ENCODE data around the gene GPRIN3. TPM values are rescaled to one million over a fixed set of nuclear protein-coding genes. Genes with fewer than 3 reads are reported as not detected.
A peak's percentile ranks its signal among the peaks of the same experiment; 100 is the strongest.

Gene GPRIN3
- total and polyA plus RNA-seq, 2 donors (not counting 1 experiment from before 2014, with no cell fraction given) = 0.22 to 1.5 TPM

- H3K4me3 Mint-ChIP-seq = peak overlapping the region; percentile 20
- no peak for ATAC-seq (ENCODE audit: low read depth)
- Histone ChIP-seq H3K79me2 (ENCODE audit: control insufficient read depth, insufficient read depth, low read length) (no peaks in the 10 kb centered on the region), H3K27ac (ENCODE audit: low read length in 2 of 2) (no peak overlapping the region), H2AFZ (ENCODE audit: insufficient read depth, low read depth, low read length, poor library complexity, severe bottlenecking) (no peak overlapping the region), H3K36me3 (replicated peaks in 1 of 2; ENCODE audit: control extremely low read depth in 1 of 2, control insufficient read depth in 1 of 2, extremely low read depth in 1 of 2, insufficient read depth in 2 of 2, low read length in 1 of 2) (no peaks in the 10 kb centered on the region), H3K4me2 (replicated peaks; ENCODE audit: low read depth, low read length, poor library complexity, severe bottlenecking) (peak overlapping the region; percentile 50), H3K4me3 (ENCODE audit: control extremely low read depth in 1 of 5, extremely low read depth in 1 of 5, insufficient read depth in 1 of 5, low read depth in 2 of 5, low read length in 4 of 5) (no peak overlapping the region), H3K9me3 (ENCODE audit: control extremely low read depth in 1 of 3, control insufficient read depth in 2 of 3, insufficient read depth in 1 of 3, low read length in 2 of 3) (no peaks in the 10 kb centered on the region), H3K27me3 (replicated peaks in 1 of 4; ENCODE audit: control extremely low read depth in 1 of 4, control insufficient read depth in 3 of 4, insufficient read depth in 4 of 4, low read length in 3 of 4) (no peaks in the 10 kb centered on the region), H3K9ac (ENCODE audit: low read length) (no peak overlapping the region), H4K20me1 (ENCODE audit: control insufficient read depth, insufficient read depth, low read length, poor library complexity, severe bottlenecking) (no peaks in the 10 kb centered on the region), H3K4me1 (ENCODE audit: control insufficient read depth in 2 of 2, insufficient read depth in 2 of 2, low read length in 2 of 2) (peaks cover 23 to 29% of the 10 kb centered on the region in 2 donors)
- TF ChIP-seq CTCF (IDR thresholded peaks at IDR 0.05) (no peak), EZH2 (IDR thresholded peaks at IDR 0.05; ENCODE audit: borderline replicate concordance, insufficient read depth, low read depth, low read length, poor library complexity, severe bottlenecking) (no peak)
- WGBS (ENCODE audit: insufficient coverage) = no CpG with 5 or more reads among the region's 1 CpG
- POLR2A ChIA-PET = interaction anchor here (1.3 kb wide), 1 partner anchor 8 kb away, joined by 4 read pairs; the partner anchor contains the start of gene GPRIN3
- no peaks in the 10 kb centered on the region for H3K27me3 Mint-ChIP-seq
- no peak for DNase-seq
- CTCF ChIA-PET = interaction anchor here (1.8 kb wide), 1 partner anchor 59 kb away, joined by 4 read pairs; no protein-coding TSS in a partner anchor
- H3K9me3 Mint-ChIP-seq (ENCODE audit: insufficient read depth) = no peaks in the 10 kb centered on the region
- H3K4me1 Mint-ChIP-seq = peaks cover 36% of the 10 kb centered on the region
- H3K27ac Mint-ChIP-seq = peak overlapping the region; percentile 70
- intact Hi-C loops (cut with micrococcal nuclease) = no loop called here
Observed at GRCh38 chr4:89316211-89316610, 8.6 kb upstream of the GPRIN3 start.

GRCh38 chr4:89314291-89314690, 6.7 kb upstream of the GPRIN3 start:
- Mint-ChIP-seq H3K4me3 (no peak overlapping the region), H3K27me3 (no peaks in the 10 kb centered on the region), H3K9me3 (ENCODE audit: insufficient read depth) (no peaks in the 10 kb centered on the region), H3K27ac (no peak overlapping the region), H3K4me1 (peaks cover 30% of the 10 kb centered on the region)
- H3K4me3 ChIP-seq (ENCODE audit: control extremely low read depth in 1 of 5, extremely low read depth in 1 of 5, insufficient read depth in 1 of 5, low read depth in 2 of 5, low read length in 4 of 5) = no peak overlapping the region
- WGBS (ENCODE audit: insufficient coverage) = no CpG with 5 or more reads among the region's 3 CpGs
- peaks cover 23 to 29% of the 10 kb centered on the region in 2 donors for H3K4me1 ChIP-seq (ENCODE audit: control insufficient read depth in 2 of 2, insufficient read depth in 2 of 2, low read length in 2 of 2)
- H3K9me3 ChIP-seq (ENCODE audit: control extremely low read depth in 1 of 3, control insufficient read depth in 2 of 3, insufficient read depth in 1 of 3, low read length in 2 of 3) = no peaks in the 10 kb centered on the region
- no peaks in the 10 kb centered on the region for H3K79me2 ChIP-seq (ENCODE audit: control insufficient read depth, insufficient read depth, low read length)
- no peaks in the 10 kb centered on the region for H4K20me1 ChIP-seq (ENCODE audit: control insufficient read depth, insufficient read depth, low read length, poor library complexity, severe bottlenecking)
- TF ChIP-seq CTCF (IDR thresholded peaks at IDR 0.05) (no peak), EZH2 (IDR thresholded peaks at IDR 0.05; ENCODE audit: borderline replicate concordance, insufficient read depth, low read depth, low read length, poor library complexity, severe bottlenecking) (no peak)
- H2AFZ ChIP-seq (ENCODE audit: insufficient read depth, low read depth, low read length, poor library complexity, severe bottlenecking) = no peak overlapping the region
- ATAC-seq (ENCODE audit: low read depth) (no peak), DNase-seq (no peak)
- no peak overlapping the region for H3K9ac ChIP-seq (ENCODE audit: low read length)
- no peaks in the 10 kb centered on the region for H3K27me3 ChIP-seq (replicated peaks in 1 of 4; ENCODE audit: control extremely low read depth in 1 of 4, control insufficient read depth in 3 of 4, insufficient read depth in 4 of 4, low read length in 3 of 4)
- intact Hi-C loops (cut with micrococcal nuclease) = no loop called here
- no peak overlapping the region for H3K27ac ChIP-seq (ENCODE audit: low read length in 2 of 2)
- ChIA-PET POLR2A (no interaction called here), CTCF (interaction anchor here (1.5 kb wide), 1 partner anchor 23 kb away, joined by 3 read pairs; no protein-coding TSS in a partner anchor)
- H3K4me2 ChIP-seq (replicated peaks; ENCODE audit: low read depth, low read length, poor library complexity, severe bottlenecking) = no peak overlapping the region
- H3K36me3 ChIP-seq (replicated peaks in 1 of 2; ENCODE audit: control extremely low read depth in 1 of 2, control insufficient read depth in 1 of 2, extremely low read depth in 1 of 2, insufficient read depth in 2 of 2, low read length in 1 of 2) = no peaks in the 10 kb centered on the region
